Urinary bladder (tissue), 4 donors: ENCODE results near the gene AGAP1. TPM values are rescaled to one million over a fixed set of nuclear protein-coding genes. Genes with fewer than 3 reads are reported as not detected.
"Not testable (repeated sequence)": the region's sequence is repeated elsewhere in the genome, so short reads cannot be mapped to it uniquely, and the experiment has no call there.

Source experiments
- DNase-seq: peaks from one replicate; pipeline ENCODE4 v3.0.0-alpha.2; 2015; ENCODE audit errors: extremely low spot score
- H3K27ac ChIP-seq: one replicate; pipeline ENCODE4 v1.5.1; 2013; ENCODE audit warnings: low read depth, mild to moderate bottlenecking, moderate library complexity
- H3K36me3 ChIP-seq: one replicate; pipeline ENCODE4 v1.6.1; 2013; ENCODE audit warnings: mild to moderate bottlenecking, moderate library complexity; ENCODE audit not compliant: insufficient read depth
- H3K4me1 ChIP-seq: one replicate; pipeline ENCODE4 v1.6.1; 2013; ENCODE audit warnings: mild to moderate bottlenecking, moderate library complexity; ENCODE audit not compliant: insufficient read depth
- H3K4me3 ChIP-seq: one replicate; pipeline ENCODE4 v1.5.1; 2013; ENCODE audit warnings: low read depth, low read length
- WGBS: extraction: QIAGEN DNeasy Blood & Tissue Kit; methylation state at CpG from one replicate; pipeline ENCODE4 v1.1.7; 2013; 5-methylcytosine and 5-hydroxymethylcytosine counted together
- polyA plus RNA-seq: library from polyadenylated mRNA; stranded (reverse); fragments of 200-250 nt; gene quantifications from one replicate; pipeline ENCODE4 v1.2.3, GENCODE V29; 2013
- total RNA-seq: library from RNA; depleted of rRNA; stranded (reverse); fragments of >200 nt; gene quantifications from one replicate; pipeline ENCODE4 v1.2.3, GENCODE V29; 2014
- donor health status: healthy with polysubstance abuse.
- donor health status: healthy.

AGAP1 gene
- total and polyA plus RNA-seq, 2 donors: 12.8 to 24.7 TPM

- Histone ChIP-seq H3K4me1 (no peaks in the 10 kb centered on the region), H3K36me3 (no peaks in the 10 kb centered on the region), H3K4me3 (no peak overlapping the region), H3K27ac (no peak overlapping the region)
- DNase-seq: no peak
- 94% methylated on average over 19 of the region's 19 CpGs for WGBS
These were observed 104.2 kb downstream of the AGAP1 start for GRCh38 chr2:235598026-235598425.

GRCh38 chr2:235598532-235599531 lies 105.0 kb downstream of the AGAP1 start:
- 82% methylated on average over 20 of the region's 20 CpGs for WGBS
- H3K4me3 ChIP-seq: no peak overlapping the region
- no peaks in the 10 kb centered on the region for H3K4me1 ChIP-seq
- H3K36me3 ChIP-seq: no peaks in the 10 kb centered on the region
- DNase-seq: no peak
- no peak overlapping the region for H3K27ac ChIP-seq

- Histone ChIP-seq H3K36me3 (no peaks in the 10 kb centered on the region), H3K4me3 (no peak overlapping the region), H3K27ac (no peak overlapping the region), H3K4me1 (no peaks in the 10 kb centered on the region)
- WGBS: 81% methylated on average over 16 of the region's 16 CpGs
- no peak for DNase-seq
These were observed 105.9 kb downstream of the AGAP1 start for GRCh38 chr2:235599596-235600338.

GRCh38 chr2:235600406-235600805 lies 106.6 kb downstream of the AGAP1 start:
- Histone ChIP-seq H3K27ac (no peak overlapping the region), H3K4me1 (no peaks in the 10 kb centered on the region), H3K36me3 (no peaks in the 10 kb centered on the region), H3K4me3 (no peak overlapping the region)
- 86% methylated on average over 4 of the region's 4 CpGs for WGBS
- no peak for DNase-seq

- no peak for DNase-seq
- Histone ChIP-seq H3K4me3 (no peak overlapping the region), H3K27ac (no peak overlapping the region)
These were observed 107.1 kb downstream of the AGAP1 start for GRCh38 chr2:235600926-235601325.

GRCh38 chr2:235601960-235602704 lies 108.3 kb downstream of the AGAP1 start:
- Histone ChIP-seq H3K4me3 (no peak overlapping the region), H3K4me1 (no peaks in the 10 kb centered on the region), H3K36me3 (no peaks in the 10 kb centered on the region), H3K27ac (no peak overlapping the region)
- no peak for DNase-seq
- 77% methylated on average over 12 of the region's 12 CpGs for WGBS

More at GRCh38 chr2:235600926-235601325, 107.1 kb downstream of the AGAP1 start:
- WGBS: 93% methylated on average over 5 of the region's 5 CpGs
- Histone ChIP-seq H3K36me3 (no peaks in the 10 kb centered on the region), H3K4me1 (no peaks in the 10 kb centered on the region)

- not testable (repeated sequence) for H3K4me1 ChIP-seq, H3K36me3 ChIP-seq, DNase-seq, H3K27ac ChIP-seq, H3K4me3 ChIP-seq
- WGBS: 92% methylated on average over 7 of the region's 7 CpGs
These were observed 109.1 kb downstream of the AGAP1 start for GRCh38 chr2:235602971-235603370.

GRCh38 chr2:235603659-235604058 lies 109.8 kb downstream of the AGAP1 start:
- no peak overlapping the region for H3K27ac ChIP-seq
- H3K4me1 ChIP-seq: no peaks in the 10 kb centered on the region
- H3K36me3 ChIP-seq: no peaks in the 10 kb centered on the region
- DNase-seq: no peak
- H3K4me3 ChIP-seq: no peak overlapping the region
- WGBS: 92% methylated on average over 8 of the region's 8 CpGs

GRCh38 chr2:235605312-235606003 lies 111.6 kb downstream of the AGAP1 start:
- H3K27ac ChIP-seq: no peak overlapping the region
- H3K4me1 ChIP-seq: no peaks in the 10 kb centered on the region
- H3K4me3 ChIP-seq: no peak overlapping the region
- 42% methylated on average over 22 of the region's 22 CpGs for WGBS
- H3K36me3 ChIP-seq: no peaks in the 10 kb centered on the region
- DNase-seq: peak; percentile 86

GRCh38 chr2:235606004-235606715 lies 112.3 kb downstream of the AGAP1 start:
- H3K4me3 ChIP-seq: no peak overlapping the region
- no peak overlapping the region for H3K27ac ChIP-seq
- DNase-seq: no peak
- no peaks in the 10 kb centered on the region for H3K36me3 ChIP-seq
- 61% methylated on average over 10 of the region's 10 CpGs for WGBS
- no peaks in the 10 kb centered on the region for H3K4me1 ChIP-seq

GRCh38 chr2:235607546-235608199 lies 113.8 kb downstream of the AGAP1 start:
- DNase-seq: no peak

More at GRCh38 chr2:235607546-235608199, 113.8 kb downstream of the AGAP1 start:
- no peaks in the 10 kb centered on the region for H3K36me3 ChIP-seq
- WGBS: 76% methylated on average over 18 of the region's 18 CpGs
- no peak overlapping the region for H3K27ac ChIP-seq
- no peak overlapping the region for H3K4me3 ChIP-seq
- no peaks in the 10 kb centered on the region for H3K4me1 ChIP-seq
